Glomerular visceral epithelial cell (primary cell): ENCODE data around the gene EIF4A3.

ENCODE experiments used
- DNase-seq: peaks from one replicate; pipeline ENCODE4 v3.0.0-alpha.2; 2016; ENCODE audit errors: extremely low spot score

EIF4A3 gene

GRCh38 chr17:80147035-80147822 is at the start of gene EIF4A3:
TSS of gene EIF4A3 (minus strand) at chr17:80147128. CDS start at chr17:80146961, 167 bp downstream.
- peak; percentile 99 for DNase-seq

GRCh38 chr17:80196652-80197051 is 49.7 kb upstream of the EIF4A3 start:
- no peak for DNase-seq

GRCh38 chr17:80195671-80196529 is 49.0 kb upstream of the EIF4A3 start:
- no peak for DNase-seq

GRCh38 chr17:80195141-80195540 is 48.2 kb upstream of the EIF4A3 start:
- DNase-seq: no peak

GRCh38 chr17:80191865-80192661 is 45.1 kb upstream of the EIF4A3 start:
- DNase-seq: no peak

GRCh38 chr17:80191192-80191591 is 44.3 kb upstream of the EIF4A3 start:
- no peak for DNase-seq

- no peak for DNase-seq
These were observed 43.8 kb upstream of the EIF4A3 start for GRCh38 chr17:80190716-80191115.

- DNase-seq: no peak
These were observed 42.7 kb upstream of the EIF4A3 start for GRCh38 chr17:80189611-80190010.

GRCh38 chr17:80187515-80187941 is 40.6 kb upstream of the EIF4A3 start:
- no peak for DNase-seq

- no peak for DNase-seq
These were observed 40.2 kb upstream of the EIF4A3 start for GRCh38 chr17:80187090-80187489.

- no peak for DNase-seq
These were observed 39.0 kb upstream of the EIF4A3 start for GRCh38 chr17:80185968-80186367.

- DNase-seq: no peak
These were observed 37.4 kb upstream of the EIF4A3 start for GRCh38 chr17:80184423-80184714.

- DNase-seq: no peak
These were observed 36.9 kb upstream of the EIF4A3 start for GRCh38 chr17:80183581-80184422.

- DNase-seq: no peak
These were observed 35.9 kb upstream of the EIF4A3 start for GRCh38 chr17:80182845-80183223.

GRCh38 chr17:80182118-80182844 is 35.4 kb upstream of the EIF4A3 start:
- DNase-seq: no peak

GRCh38 chr17:80181431-80181830 is 34.5 kb upstream of the EIF4A3 start:
- DNase-seq: no peak

GRCh38 chr17:80180192-80180591 is 33.3 kb upstream of the EIF4A3 start:
- DNase-seq: no peak

GRCh38 chr17:80177986-80178595 is 31.2 kb upstream of the EIF4A3 start:
- no peak for DNase-seq

- DNase-seq: no peak
These were observed 29.8 kb upstream of the EIF4A3 start for GRCh38 chr17:80176757-80177156.

GRCh38 chr17:80173916-80174315 is 27.0 kb upstream of the EIF4A3 start:
- DNase-seq: no peak
